ENCODE measurements around the gene MAP3K8.
"Not testable (repeated sequence)": the region's sequence is repeated elsewhere in the genome, so short reads cannot be mapped to it uniquely, and the experiment has no call there.

The MAP3K8 gene

DNA sequence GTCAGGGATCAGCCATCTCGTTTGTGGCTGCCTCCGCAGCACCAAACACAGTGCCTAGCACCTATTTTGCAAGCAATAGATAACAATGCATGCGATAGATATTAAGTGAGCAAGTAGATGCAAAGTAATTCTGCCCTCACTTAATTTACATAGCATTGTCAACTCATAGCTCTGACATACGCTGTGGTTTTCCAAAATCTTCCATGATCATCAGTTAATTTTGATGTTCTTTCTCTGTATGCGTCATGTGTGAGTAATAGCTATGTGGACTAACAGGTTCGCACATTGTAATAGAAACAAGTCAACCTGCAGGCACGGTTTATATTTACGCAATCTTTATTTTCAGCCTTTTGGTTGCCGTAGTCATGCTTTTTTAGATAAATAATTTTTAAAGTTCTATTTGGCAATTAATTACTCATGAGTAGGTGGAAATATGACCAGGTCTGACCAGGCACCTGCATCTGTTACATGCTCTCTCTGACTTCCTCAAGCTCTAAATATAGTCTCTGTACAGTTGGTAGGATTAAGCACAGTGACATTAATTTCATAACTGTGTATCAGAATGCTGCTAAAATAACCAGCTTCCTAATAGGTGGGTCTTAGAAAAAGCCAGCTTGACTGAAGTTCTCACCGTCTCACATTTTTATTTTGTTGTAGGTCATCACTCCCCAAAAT lies 13.3 kb downstream of the MAP3K8 start:
- no peak for DNase-seq (ENCODE audit: low spot score)

DNA sequence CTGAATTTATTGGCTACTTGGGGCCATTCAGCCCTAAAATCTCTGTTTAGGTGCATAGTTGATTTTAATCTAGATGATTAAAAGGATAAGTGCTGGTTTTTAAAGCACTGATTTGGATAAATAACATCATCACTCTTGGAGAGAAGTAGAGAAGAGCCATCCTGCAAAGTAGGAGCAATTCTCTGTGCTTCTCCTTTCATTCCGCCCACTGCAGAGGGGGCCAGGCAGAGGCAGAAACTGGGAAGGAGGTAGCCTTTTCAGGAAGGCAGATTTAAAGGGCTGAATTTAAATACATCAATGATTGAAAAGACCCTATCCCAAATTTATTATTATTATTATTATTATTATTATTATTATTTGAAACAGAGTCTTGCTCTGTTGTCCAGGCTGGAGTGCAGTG lies 14.1 kb downstream of the MAP3K8 start:
- no peak for DNase-seq (ENCODE audit: low spot score)

DNA sequence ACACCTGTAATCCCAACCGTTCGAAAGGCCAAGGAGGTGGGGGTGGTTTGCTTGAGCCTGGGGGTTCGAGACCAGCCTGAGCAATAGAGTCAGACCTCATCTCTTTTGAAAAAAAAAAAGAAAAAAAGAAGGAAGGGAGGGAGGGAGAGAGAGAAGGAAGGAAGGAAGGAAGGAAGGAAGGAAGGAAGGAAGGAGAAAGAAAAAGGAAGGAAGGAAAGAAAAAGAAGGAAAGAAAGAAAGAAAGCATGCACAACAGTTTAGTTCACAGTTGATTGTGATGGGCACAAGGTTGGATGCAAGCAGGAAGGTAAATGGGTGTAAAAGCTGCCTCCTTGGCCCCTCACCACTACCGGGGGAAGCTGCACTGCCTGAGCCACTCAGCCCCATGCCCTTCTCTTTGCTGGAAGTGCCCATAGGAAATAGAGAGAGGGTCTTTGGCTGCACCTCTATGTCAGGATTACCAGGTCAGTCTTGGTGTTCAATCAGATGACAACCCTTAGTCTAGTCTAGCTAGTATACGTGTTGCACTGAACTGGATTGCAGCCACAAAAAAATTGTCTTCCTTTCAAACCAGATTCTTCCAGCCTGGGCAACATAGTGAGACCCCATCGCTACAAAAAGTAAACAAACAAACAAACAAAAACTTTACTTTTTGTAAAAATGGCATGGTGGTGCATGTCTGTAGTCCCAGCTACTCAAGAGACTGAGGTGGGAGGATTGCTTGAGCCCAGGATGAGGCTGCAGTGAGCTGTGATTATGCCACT lies 20.0 kb downstream of the MAP3K8 start:
- no peak for DNase-seq (ENCODE audit: low spot score)

DNA sequence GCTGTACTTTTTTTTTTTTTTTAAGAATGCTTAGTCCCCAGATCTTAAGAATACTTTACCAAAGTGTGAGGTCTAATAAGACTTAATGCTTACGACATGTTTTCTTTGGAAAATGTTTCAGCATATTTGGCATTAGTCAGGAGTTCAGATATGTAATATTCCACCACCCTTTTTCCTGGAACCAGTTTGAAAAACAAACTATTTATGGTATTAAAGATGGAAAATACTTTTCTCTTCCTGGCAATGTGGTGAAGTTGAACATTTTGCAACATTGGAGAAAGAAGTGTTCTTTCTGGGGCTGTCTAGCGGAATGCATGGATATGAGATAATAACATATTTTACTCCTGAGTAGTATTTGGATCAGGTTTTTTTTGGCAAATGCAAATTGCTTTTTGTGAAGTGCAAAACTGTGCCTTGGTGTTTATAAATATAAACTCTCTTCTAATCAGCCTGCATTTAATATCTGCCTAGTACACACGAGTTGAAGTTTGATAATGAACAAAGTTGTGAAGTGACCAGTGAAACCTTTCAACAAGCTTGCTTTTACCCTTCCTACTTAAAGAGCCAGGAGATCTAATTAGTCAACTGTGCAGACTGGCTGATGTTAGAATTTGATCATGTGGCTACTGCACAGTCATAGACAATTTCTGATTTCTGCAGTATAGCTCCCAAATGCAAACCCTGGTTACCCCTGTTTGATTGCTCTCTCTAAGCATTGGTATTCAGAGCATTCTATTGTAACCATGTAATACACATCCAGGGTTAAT lies 20.9 kb downstream of the MAP3K8 start:
- DNase-seq (ENCODE audit: low spot score), result peak; percentile 78

DNA sequence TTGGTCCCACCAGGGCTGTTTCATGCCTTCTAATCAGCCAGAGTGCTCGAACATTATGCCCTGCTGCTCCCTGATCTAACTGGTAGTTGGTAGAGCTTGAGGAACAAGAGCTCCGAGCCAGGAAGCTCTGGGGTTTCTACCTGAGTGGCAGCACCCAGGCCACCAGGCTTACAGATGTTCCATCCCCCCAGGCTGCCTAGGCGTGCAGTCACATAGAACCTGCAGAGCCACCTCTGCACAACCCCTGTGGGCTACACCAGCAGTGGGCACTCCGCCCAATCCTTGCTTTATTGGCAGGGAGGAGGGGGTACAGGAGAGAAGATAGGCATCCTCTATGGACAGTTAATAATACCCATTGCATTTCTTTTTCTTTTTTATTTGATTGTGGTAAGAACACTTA lies 21.8 kb downstream of the MAP3K8 start:
- DNase-seq (ENCODE audit: low spot score), result no peak

DNA sequence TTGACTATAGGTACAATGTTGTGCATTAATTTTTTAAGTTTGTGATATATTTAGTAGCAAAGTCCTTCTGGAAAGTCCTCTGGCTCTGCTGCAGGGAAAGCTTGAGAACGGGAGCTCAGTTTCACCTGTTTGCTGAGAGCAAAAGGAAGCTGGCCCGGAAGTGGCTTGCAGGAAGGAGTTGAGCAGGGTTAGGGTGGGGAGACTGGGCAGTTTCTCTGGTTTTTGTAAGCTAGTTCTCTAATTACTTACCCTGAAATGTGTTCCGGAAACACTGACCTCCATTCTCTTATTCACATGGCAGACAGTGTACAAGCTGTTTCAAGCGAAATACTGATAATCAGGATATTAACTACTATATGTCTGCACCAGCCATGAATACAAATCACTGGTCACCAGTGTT lies 22.3 kb downstream of the MAP3K8 start:
- DNase-seq (ENCODE audit: low spot score), result no peak

DNA sequence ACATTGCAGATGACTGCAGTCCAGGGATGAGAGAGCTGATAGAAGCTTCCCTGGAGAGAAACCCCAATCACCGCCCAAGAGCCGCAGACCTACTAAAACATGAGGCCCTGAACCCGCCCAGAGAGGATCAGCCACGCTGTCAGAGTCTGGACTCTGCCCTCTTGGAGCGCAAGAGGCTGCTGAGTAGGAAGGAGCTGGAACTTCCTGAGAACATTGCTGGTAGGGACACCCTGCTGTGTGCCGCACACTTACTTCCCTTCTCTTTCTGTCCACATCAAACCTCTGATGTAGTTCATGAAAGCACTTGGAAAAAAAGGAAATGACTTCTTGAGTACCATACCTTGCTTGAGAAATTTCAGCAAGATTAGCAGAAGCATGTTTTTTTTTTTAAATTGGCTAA lies 25.3 kb downstream of the MAP3K8 start:
- no peak for DNase-seq (ENCODE audit: low spot score)

DNA sequence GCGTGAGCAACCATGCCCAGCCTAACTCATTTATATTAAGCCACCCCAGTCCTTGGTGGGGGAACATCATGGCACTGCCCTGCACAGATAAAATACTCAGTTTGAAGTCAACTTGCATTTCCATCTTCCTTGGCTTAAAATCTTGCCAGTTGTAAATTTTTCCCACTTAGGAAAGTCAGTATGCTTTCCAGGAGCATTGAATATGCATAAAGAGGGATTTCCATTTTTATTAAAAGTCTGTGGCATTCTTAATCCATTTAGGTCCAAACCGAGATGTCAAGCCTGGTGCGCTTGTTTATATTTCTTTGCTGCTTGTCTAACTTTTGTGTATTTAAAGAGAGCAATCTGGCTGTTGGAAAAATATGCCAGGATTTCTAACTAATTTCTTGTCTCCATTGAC lies 26.1 kb downstream of the MAP3K8 start:
- DNase-seq (ENCODE audit: low spot score), result no peak

DNA sequence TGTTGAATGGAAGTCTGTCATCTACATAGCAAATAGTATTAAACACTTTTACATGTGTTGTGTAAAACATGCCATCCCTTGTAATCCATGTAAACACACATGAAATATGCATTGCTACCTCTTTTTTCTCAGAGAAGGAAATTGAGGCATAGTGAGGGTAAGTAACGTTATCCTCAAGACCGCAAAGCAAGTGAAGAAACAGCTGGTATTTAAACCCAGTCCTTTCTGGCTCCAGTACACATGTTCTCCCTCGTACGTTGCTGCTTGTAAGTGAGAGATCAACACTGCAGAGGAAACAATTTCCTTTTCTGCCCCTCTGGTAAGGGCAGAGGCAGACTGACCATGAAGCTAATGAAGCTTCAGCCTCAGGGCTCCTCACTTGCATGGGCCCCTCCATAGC lies 28.5 kb downstream of the MAP3K8 start:
- no peak for DNase-seq (ENCODE audit: low spot score)

DNA sequence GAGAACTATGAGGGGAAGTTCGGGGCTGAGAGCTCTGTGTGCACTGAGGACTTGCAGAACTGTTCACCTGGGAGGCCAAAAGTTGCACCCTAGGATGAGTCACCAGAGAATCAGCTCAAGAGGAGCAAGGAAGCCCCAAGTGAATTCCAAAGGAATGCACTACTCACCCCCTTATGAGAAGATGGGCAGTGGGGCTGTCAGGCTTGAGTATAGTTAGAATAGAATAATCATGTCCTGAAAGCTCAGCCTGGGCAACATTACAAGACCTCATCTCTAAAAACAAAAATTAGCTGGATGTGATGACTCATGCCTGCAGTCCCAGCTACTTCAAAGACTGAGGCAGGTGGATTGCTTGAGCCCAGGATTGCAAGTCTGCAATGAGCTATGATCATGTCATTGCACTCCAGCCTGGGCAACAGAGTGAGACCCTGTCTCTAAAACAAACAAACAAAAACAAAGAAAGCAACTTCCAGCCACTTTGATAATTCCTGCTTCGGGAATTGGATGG lies 30.0 kb downstream of the MAP3K8 start:
- no peak for DNase-seq (ENCODE audit: low spot score)

DNA sequence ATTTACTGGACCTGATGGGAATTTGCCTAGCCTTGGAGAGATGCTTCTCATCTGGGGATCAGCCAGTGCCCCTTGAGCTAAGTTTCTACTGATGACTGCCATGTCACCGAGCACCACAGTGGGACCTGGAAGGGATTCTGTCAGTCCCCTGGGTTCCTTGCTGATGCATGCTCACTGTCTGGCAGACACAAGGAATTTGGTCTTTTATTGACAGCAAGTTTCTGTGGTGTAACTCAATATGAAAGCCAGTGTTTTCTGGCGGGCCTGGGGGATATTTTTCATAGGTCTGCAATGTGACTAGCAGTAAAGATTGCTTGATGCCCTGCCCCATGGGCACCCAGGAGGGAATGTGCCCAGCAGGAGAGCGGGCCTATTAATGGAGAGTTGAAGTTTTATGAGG lies 30.7 kb downstream of the MAP3K8 start:
- no peak for DNase-seq (ENCODE audit: low spot score)

DNA sequence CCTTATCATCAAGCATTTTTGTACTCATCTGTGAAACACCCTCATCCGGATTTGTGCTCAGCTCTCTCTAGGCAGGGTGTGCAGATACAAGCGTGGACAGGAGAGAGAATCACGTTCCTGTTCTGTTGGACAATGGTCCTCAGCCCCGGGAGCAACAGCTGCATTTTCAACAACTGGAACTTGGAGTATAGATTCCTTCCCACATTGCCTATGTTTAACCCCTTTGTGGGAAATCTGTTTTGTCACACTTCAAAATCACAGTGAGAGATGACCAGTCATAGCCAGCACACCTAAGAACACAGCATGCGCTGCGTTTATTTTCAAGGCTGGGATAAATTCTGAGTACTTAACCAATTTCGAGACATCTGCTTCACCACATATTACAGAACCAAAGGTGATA lies 32.5 kb downstream of the MAP3K8 start:
- no peak for DNase-seq (ENCODE audit: low spot score)

DNA sequence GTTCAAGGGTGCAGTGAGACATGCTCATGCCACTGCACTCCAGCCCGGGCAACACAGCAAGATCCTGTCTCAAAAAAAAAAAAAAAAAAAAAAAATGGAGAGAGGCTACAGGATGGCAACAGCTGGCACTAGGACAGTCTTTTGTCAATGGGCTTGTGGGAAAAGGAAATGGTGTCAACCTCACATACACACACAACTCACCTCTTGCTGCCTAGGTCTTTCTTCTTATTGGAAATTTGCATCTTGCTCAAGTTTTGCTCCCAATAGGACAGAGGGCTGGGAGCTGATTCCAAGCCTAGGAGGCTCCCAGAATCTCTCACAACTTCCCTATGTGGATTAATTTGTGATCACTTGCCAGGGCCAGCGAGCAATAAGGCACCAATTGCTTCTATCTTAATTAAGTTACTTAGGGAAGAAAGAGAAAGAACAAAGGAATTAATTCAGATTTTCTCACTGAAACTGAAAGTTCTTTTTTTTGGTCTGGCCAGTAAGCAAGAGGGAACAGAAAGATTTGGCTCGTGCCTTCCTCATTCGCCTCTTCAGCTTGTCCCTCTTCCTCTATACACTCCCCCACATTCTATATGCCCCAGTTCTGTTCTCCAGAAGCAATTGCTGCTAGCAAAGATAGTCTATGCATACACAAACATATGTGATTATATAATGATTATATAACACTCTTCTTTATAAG lies 33.8 kb downstream of the MAP3K8 start:
- no peak for DNase-seq (ENCODE audit: low spot score)

DNA sequence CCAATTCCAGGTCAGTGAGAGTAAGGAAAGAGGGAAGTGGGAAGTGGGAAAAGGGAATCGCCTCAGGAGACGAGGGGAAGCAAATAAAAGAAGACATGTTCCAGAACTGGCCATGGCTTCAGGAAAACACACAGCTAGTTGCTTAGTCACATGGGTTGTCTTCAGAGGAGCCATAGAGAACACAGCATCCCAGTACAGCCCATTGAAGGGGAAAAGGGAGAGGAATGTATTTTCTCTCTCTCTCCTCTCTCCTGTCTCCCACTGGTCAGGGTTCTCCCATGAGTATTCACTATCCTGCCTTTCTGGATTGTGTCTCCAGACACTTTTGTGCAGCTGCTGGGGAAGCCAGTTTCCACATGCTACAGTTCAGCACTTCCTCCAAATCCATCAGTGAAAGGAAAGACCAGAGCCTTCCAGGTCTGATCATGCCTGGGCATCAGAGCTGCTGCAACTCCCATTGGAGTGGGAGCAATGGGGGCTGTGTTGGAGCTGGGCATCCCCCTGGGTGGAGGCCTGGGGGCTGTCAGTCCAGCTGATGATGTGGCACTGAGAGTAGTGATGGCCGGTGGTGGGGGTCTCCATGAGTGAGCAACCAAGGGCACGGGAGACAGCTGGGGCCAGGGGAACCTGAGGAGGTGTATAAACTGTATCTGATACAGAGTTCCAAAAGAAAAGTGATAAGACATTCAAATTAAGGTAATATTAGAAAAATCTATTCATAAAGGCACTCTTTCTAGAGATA lies 38.6 kb downstream of the MAP3K8 start:
- DNase-seq (ENCODE audit: low spot score), result no peak

DNA sequence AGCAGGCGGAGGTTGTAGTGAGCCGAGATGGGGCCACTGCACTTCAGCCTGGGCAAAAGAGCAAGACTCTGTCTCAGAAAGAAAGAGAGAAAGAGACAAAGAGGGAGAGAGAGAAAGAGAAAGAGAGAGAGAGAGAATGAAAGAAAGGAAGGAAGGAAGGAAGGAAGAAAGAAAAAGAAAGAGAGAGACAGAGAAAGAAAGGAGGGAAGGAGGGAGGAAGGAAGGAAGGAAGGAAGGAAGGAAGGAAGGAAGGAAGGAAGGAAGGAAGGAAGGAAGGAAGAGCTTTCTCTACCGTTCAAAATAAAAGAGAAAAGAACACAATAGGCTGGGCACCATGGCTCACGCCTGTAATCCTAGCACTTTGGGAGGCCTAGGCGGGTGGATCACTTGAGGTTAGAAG lies 41.5 kb downstream of the MAP3K8 start:
- not testable (repeated sequence) for DNase-seq (ENCODE audit: low spot score)

DNA sequence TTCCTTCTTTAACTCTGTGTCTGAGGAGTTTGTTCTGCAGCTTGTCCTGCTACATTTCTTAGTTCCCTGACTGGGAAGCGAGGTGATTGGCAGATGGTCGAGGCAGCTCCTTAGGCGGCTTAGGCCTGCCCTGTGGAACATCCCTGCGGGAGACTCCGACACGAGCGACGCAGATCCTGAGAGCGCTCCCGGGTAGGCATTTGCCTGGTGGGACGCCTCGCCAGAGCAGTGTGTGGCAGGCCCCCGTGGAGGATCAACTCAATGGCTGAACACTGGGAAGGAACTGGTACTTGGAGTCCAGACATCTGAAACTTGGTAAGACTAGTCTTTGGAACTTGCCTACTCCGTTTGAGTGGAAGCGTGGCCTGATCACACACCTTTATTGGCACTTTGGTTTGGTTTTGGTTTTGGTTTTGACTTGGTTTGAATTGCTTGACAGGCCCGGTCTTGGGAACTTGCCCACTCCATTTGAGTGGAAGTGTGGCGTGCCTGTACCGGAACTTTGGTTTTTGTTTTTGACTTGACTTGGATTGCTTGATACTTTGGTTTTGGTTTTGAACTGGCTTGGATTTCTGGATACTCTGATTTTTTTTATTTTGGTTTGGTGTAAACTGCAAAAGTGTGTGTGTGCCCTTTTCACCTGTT lies 42.6 kb downstream of the MAP3K8 start:
- no peak for DNase-seq (ENCODE audit: low spot score)

DNA sequence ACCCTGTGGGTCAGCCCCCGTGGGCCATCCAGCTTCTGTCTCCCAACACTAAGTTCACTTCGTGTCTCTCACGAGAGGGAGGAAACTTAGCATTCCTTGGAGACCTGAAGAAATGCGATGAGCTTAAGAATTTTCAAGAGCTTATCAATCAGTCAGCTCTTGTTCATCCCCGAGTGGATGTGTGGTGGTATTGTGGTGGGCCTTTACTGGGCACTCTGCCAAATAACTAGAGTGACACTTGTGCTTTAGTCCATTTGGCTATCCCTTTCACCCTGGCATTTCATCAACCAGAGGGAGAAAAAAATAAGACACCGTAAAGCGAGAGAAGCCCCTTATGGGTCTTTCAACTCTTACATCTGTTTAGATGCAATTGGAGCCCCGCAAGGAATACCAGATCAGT lies 45.5 kb downstream of the MAP3K8 start:
- not testable (repeated sequence) for DNase-seq (ENCODE audit: low spot score)

DNA sequence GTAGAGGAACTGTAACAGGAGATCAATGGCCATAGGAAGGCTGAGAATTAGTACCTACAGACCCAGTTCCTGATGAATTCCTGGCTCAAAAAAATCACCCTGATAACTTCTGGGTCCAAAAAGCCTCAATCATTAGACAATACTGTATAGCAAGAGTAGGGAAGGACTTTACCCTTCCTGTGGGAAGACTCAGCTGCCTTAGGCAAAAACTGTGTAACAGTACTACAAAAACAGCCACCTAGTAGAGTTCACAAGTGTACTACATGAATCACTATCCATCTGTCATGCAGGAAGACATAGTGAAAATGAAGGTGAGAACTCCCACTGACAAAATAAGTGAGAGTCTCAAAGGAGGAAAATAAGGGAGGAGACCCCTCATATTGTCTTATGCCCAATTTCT lies 47.6 kb downstream of the MAP3K8 start:
- no peak for DNase-seq (ENCODE audit: low spot score)

DNA sequence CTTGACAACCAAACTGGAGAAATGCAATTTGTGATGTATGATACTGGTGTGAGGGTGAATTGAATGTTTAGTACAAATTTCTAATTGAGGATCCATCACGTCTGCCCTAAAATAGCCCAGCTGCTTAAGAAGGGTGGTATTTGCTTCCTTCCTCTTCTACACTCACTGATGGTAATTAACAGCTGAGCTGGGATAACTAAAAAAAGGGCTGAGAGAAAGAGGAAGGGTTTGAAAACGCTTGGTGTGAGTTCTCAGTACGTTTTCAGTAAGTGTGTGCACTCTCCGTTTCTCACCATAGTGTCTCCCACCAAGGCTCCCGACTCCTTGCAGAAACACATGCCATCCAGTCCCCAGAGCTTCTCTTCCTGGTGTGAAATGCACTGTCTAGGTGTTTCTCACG lies 54.3 kb downstream of the MAP3K8 start:
- DNase-seq (ENCODE audit: low spot score), result no peak

DNA sequence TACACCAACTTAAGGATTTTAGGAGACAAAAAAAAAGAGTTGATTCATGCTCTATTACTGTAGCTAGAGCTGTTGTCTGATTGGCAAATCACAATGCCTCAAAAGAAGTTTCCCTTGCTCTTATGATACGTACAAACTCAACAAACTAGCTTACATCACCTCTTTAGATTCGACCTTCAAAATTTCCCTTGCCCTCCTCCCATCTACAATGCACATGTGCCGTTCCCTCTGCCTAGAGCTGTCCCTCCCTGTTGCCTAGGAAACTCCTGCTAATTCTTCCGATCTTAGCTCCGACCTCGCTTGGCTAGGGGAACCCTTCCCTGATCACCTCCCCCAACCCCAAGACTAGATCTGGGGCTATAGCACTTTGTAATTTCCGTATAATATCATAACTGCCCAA lies 55.4 kb downstream of the MAP3K8 start:
- no peak for DNase-seq (ENCODE audit: low spot score)

Data from AG20443 (cell line).